Neuronal stem cell (in vitro differentiated cells): ENCODE results near the gene RABL3.
A peak's percentile ranks its signal among the peaks of the same experiment; 100 is the strongest.

Source experiments
- DNase-seq: peaks from one replicate; pipeline ENCODE4 v3.0.0-alpha.2; 2013; ENCODE audit warnings: low spot score
- H2AFZ ChIP-seq: one replicate; pipeline ENCODE4 v1.6.1; 2013; ENCODE audit warnings: mild to moderate bottlenecking, low read length, inconsistent platforms
- H2AK5ac ChIP-seq: 2 replicates; pipeline ENCODE4 v1.6.1; 2013; ENCODE audit warnings: low read depth, mild to moderate bottlenecking, inconsistent platforms, low read length, moderate library complexity, mixed read lengths
- H2BK120ac ChIP-seq: 2 replicates; pipeline ENCODE4 v1.6.1; 2013; ENCODE audit warnings: low read depth, mild to moderate bottlenecking, inconsistent platforms, low read length, moderate library complexity, mixed read lengths
- H2BK12ac ChIP-seq: one replicate; pipeline ENCODE4 v1.6.1; 2013; ENCODE audit warnings: low read length, inconsistent platforms
- H2BK15ac ChIP-seq: 2 replicates; pipeline ENCODE4 v1.6.1; 2013; ENCODE audit warnings: mild to moderate bottlenecking, low read length, inconsistent platforms, mixed read lengths
- H2BK5ac ChIP-seq: one replicate; pipeline ENCODE4 v1.6.1; 2013; ENCODE audit warnings: inconsistent platforms, mild to moderate bottlenecking, low read length, moderate library complexity
- H3K14ac ChIP-seq: one replicate; pipeline ENCODE4 v1.6.1; 2013; ENCODE audit warnings: low read length, inconsistent platforms
- H3K18ac ChIP-seq: 2 replicates; pipeline ENCODE4 v1.6.1; 2013; ENCODE audit warnings: low read length, inconsistent platforms
- H3K23ac ChIP-seq: 2 replicates; pipeline ENCODE4 v1.6.1; 2013; ENCODE audit warnings: low read depth, mild to moderate bottlenecking, mixed read lengths, low read length, inconsistent platforms; ENCODE audit not compliant: poor library complexity
- H3K27ac ChIP-seq: replicated peaks from 3 replicates; pipeline ENCODE4 v1.5.1; 2013; ENCODE audit warnings: low read length, inconsistent platforms
- H3K27me3 ChIP-seq, 3 experiments: 2 replicates each; pipeline ENCODE4 v1.6.1; 2013; ENCODE audit warnings: low read length in 3 of 3, mild to moderate bottlenecking in 2 of 3, inconsistent platforms in 1 of 3, low read depth in 1 of 3, mixed read lengths in 1 of 3, moderate library complexity in 1 of 3; ENCODE audit not compliant: control insufficient read depth in 3 of 3, insufficient read depth in 3 of 3
- H3K36me3 ChIP-seq, 2 donors: replicated peaks in 1 of 2; 2 replicates each; pipeline ENCODE4 v1.6.1; 2013; ENCODE audit warnings: low read length in 2 of 2; ENCODE audit not compliant: control insufficient read depth in 2 of 2, insufficient read depth in 2 of 2
- H3K4ac ChIP-seq: 2 replicates; pipeline ENCODE4 v1.6.1; 2013; ENCODE audit warnings: inconsistent platforms, mild to moderate bottlenecking, low read length, moderate library complexity
- H3K4me1 ChIP-seq, 2 donors: 1 replicate in 1 of 2; 2 replicates in 1 of 2; pipeline ENCODE4 v1.6.1; 2013; ENCODE audit warnings: low read length in 2 of 2, low read depth in 1 of 2; ENCODE audit not compliant: control insufficient read depth in 2 of 2, insufficient read depth in 1 of 2
- H3K4me2 ChIP-seq: one replicate; pipeline ENCODE4 v1.6.1; 2013; ENCODE audit warnings: mild to moderate bottlenecking, low read length, inconsistent platforms; ENCODE audit not compliant: insufficient read depth, poor library complexity, severe bottlenecking
- H3K4me3 ChIP-seq, 2 donors: 2 replicates each; pipeline ENCODE4 v1.5.1; 2013; ENCODE audit warnings: low read length in 2 of 2, mild to moderate bottlenecking in 2 of 2, inconsistent platforms in 1 of 2, moderate library complexity in 1 of 2
- H3K79me1 ChIP-seq: one replicate; pipeline ENCODE4 v1.6.1; 2013; ENCODE audit warnings: low read depth, mild to moderate bottlenecking, inconsistent platforms, low read length, moderate library complexity
- H3K9ac ChIP-seq: one replicate; pipeline ENCODE4 v1.6.1; 2013; ENCODE audit warnings: mild to moderate bottlenecking, low read depth, low read length, inconsistent platforms; ENCODE audit not compliant: poor library complexity
- H3K9me3 ChIP-seq, 2 donors: replicated peaks in 1 of 2; 2 replicates each; pipeline versions ENCODE3 to v1.6.1; 2013; ENCODE audit warnings: low read length in 2 of 2, mild to moderate bottlenecking in 2 of 2, inconsistent platforms in 1 of 2, low read depth in 1 of 2, mixed read lengths in 1 of 2, moderate library complexity in 1 of 2; ENCODE audit not compliant: control insufficient read depth in 2 of 2, insufficient read depth in 1 of 2
- H4K8ac ChIP-seq: one replicate; pipeline ENCODE4 v1.6.1; 2013; ENCODE audit warnings: low read depth, mild to moderate bottlenecking, inconsistent platforms, low read length, moderate library complexity
- H4K91ac ChIP-seq: one replicate; pipeline ENCODE4 v1.6.1; 2013; ENCODE audit warnings: low read length, low read depth, mild to moderate bottlenecking, inconsistent platforms; ENCODE audit not compliant: poor library complexity
- WGBS, 2 donors: extraction: QIAGEN DNeasy Blood & Tissue Kit; methylation state at CpG; one replicate each; pipeline ENCODE4 v1.1.7; 2013; ENCODE audit warnings: missing lambda C conversion rate in 2 of 2, mixed read lengths in 1 of 2; ENCODE audit not compliant: insufficient read length in 2 of 2, insufficient replicate concordance in 1 of 2; ENCODE audit errors: extremely low coverage in 2 of 2; 5-methylcytosine and 5-hydroxymethylcytosine counted together

RABL3 gene

DNA sequence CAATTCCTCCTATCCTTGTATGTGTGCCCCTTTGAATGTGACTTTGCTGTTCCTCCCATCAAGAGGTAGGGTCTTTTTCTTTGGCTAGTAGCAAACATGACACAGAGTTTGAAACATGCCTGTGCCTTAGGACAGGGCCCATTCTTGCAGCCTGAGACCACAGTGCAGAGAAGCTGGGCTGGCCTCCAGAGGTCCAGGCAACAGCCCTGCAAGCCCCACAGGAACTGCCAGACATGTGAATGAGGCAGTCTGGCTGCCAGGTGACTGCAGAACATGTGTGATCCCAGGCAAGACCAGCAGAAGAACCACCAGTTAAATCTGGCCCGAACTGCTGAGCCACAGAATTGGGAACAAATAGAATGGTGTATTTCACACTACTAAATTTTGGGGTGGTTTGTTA, 59.1 kb downstream of the RABL3 start:
- no peak for DNase-seq
- Histone ChIP-seq H2BK15ac (no peak overlapping the region), H2BK12ac (no peak overlapping the region), H3K18ac (peak overlapping the region; percentile 75), H3K4me2 (no peak overlapping the region), H3K79me1 (no peaks in the 10 kb centered on the region), H4K8ac (no peak overlapping the region), H3K27ac (no peak overlapping the region), H3K9me3 (peaks cover 0 to 5% of the 10 kb centered on the region in 2 donors), H3K36me3 (no peaks in the 10 kb centered on the region), H2AK5ac (no peak overlapping the region), H3K23ac (no peak overlapping the region), H4K91ac (no peak overlapping the region), H3K4me3 (peak overlapping the region in 1 of 2 donors; percentile 44), H3K14ac (no peak overlapping the region), H3K4ac (no peak overlapping the region), H2BK5ac (no peak overlapping the region), H3K4me1 (peaks cover 5 to 42% of the 10 kb centered on the region in 2 donors), H3K27me3 (no peaks in the 10 kb centered on the region), H2BK120ac (no peak overlapping the region), H3K9ac (no peak overlapping the region), H2AFZ (no peak overlapping the region)
- WGBS, 2 donors, result no CpG with 5 or more reads among the region's 1 CpG

- Histone ChIP-seq H3K14ac (no peak within 1 kb of the TSS), H3K4ac (no peak within 1 kb of the TSS), H3K27ac (no peak within 1 kb of the TSS), H3K4me1 (peaks cover 5 to 42% of the 10 kb centered on the region in 2 donors), H3K23ac (no peak within 1 kb of the TSS), H3K9me3 (peaks cover 0 to 5% of the 10 kb centered on the region in 2 donors), H3K27me3 (no peaks in the 10 kb centered on the region), H2BK5ac (no peak within 1 kb of the TSS), H2BK15ac (no peak within 1 kb of the TSS), H3K4me2 (no peak within 1 kb of the TSS), H2BK120ac (no peak within 1 kb of the TSS), H2BK12ac (no peak within 1 kb of the TSS), H3K18ac (no peak within 1 kb of the TSS), H4K91ac (no peak within 1 kb of the TSS), H3K36me3 (no peaks in the 10 kb centered on the region), H2AFZ (peak within 1 kb of the TSS; percentile 82), H3K9ac (no peak within 1 kb of the TSS), H4K8ac (no peak within 1 kb of the TSS), H2AK5ac (no peak within 1 kb of the TSS), H3K4me3 (peak within 1 kb of the TSS in 1 of 2 donors; percentile 8), H3K79me1 (no peaks in the 10 kb centered on the region)
- WGBS, 2 donors, result no CpG with 5 or more reads among the region's 5 CpGs
- no peak for DNase-seq
These were observed 60.1 kb downstream of the RABL3 start, which contains the start of gene HGD for GRCh38 chr3:120682095-120682681. TSS of gene HGD (minus strand) at chr3:120682239. CDS start at chr3:120682111, 128 bp downstream.

GRCh38 chr3:120681506-120682038, 60.7 kb downstream of the RABL3 start:
- Histone ChIP-seq H3K18ac (no peak overlapping the region), H2AFZ (peak overlapping the region; percentile 82), H4K91ac (no peak overlapping the region), H3K79me1 (no peaks in the 10 kb centered on the region), H3K27ac (no peak overlapping the region), H2BK120ac (no peak overlapping the region), H2BK15ac (no peak overlapping the region), H3K23ac (no peak overlapping the region), H3K9ac (no peak overlapping the region), H3K14ac (no peak overlapping the region), H2BK12ac (no peak overlapping the region), H3K36me3 (no peaks in the 10 kb centered on the region), H3K4me1 (peaks cover 5 to 42% of the 10 kb centered on the region in 2 donors), H3K4me3 (peak overlapping the region in 1 of 2 donors; percentile 8), H3K9me3 (peaks cover 0 to 5% of the 10 kb centered on the region in 2 donors), H4K8ac (no peak overlapping the region), H3K4me2 (no peak overlapping the region), H3K27me3 (no peaks in the 10 kb centered on the region), H2AK5ac (no peak overlapping the region), H3K4ac (no peak overlapping the region), H2BK5ac (no peak overlapping the region)
- DNase-seq, result no peak
- no CpG with 5 or more reads among the region's 4 CpGs for WGBS, 2 donors

- H2AK5ac ChIP-seq, result no peak overlapping the region
These were observed 61.3 kb downstream of the RABL3 start for GRCh38 chr3:120681018-120681417.

More at GRCh38 chr3:120681018-120681417, 61.3 kb downstream of the RABL3 start:
- H3K9ac ChIP-seq, result no peak overlapping the region
- H3K23ac ChIP-seq, result no peak overlapping the region
- no peak overlapping the region for H2BK12ac ChIP-seq
- no peaks in the 10 kb centered on the region for H3K27me3 ChIP-seq
- H3K4me2 ChIP-seq, result no peak overlapping the region
- no peak overlapping the region for H2BK5ac ChIP-seq
- H3K4me1 ChIP-seq, result peaks cover 5 to 42% of the 10 kb centered on the region in 2 donors
- H3K27ac ChIP-seq, result no peak overlapping the region
- peaks cover 0 to 5% of the 10 kb centered on the region in 2 donors for H3K9me3 ChIP-seq
- H2AFZ ChIP-seq, result no peak overlapping the region
- no peak overlapping the region for H4K8ac ChIP-seq
- H4K91ac ChIP-seq, result no peak overlapping the region
- H3K18ac ChIP-seq, result no peak overlapping the region
- H2BK15ac ChIP-seq, result no peak overlapping the region
- H3K4ac ChIP-seq, result no peak overlapping the region
- no peaks in the 10 kb centered on the region for H3K79me1 ChIP-seq
- no peak overlapping the region for H2BK120ac ChIP-seq
- H3K14ac ChIP-seq, result no peak overlapping the region
- WGBS, 2 donors, result no CpG with 5 or more reads among the region's 2 CpGs
- no peaks in the 10 kb centered on the region for H3K36me3 ChIP-seq
- no peak for DNase-seq
- H3K4me3 ChIP-seq, result no peak overlapping the region
